ENCODE results near the gene SH2D2A.
"Not testable (repeated sequence)": the region's sequence is repeated elsewhere in the genome, so short reads cannot be mapped to it uniquely, and the experiment has no call there.

Gene SH2D2A

GRCh38 chr1:156768610-156769295, 47.9 kb downstream of the SH2D2A start:
- DNase-seq (ENCODE audit: low spot score), result no peak

DNA sequence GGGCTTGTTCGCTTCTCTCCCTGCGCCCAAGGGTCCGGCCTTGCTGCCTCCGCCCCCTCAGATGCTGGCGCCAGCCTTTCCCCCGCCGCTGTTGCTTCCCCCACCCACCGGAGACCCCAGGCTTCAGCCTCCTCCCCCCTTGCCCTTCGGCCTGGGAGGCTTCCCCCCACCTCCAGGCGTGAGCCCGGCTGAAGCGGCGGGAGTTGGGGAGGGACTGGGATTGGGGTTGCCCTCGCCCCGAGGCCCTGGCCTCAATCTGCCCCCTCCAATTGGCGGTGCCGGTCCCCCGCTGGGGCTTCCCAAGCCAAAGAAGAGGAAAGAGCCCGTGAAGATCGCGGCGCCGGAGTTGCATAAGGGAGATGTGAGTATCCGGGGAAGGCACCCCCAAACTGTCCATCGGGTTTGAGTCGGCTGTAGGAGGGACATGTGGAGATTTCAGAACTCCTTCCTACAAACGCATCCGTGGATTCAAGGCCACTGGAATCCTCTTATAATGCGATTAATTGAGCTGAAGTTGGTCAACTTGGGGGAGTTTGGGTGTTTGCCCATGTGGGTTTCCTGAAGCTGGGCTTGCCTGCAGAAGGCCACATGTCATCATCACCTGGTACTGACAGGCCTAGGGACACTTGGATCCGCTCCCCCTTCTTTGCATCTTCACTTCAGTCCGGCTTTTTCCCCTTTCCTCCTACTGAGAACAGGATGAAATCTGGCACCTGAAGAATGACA, 48.6 kb downstream of the SH2D2A start:
- peak; percentile 64 for DNase-seq (ENCODE audit: low spot score)

DNA sequence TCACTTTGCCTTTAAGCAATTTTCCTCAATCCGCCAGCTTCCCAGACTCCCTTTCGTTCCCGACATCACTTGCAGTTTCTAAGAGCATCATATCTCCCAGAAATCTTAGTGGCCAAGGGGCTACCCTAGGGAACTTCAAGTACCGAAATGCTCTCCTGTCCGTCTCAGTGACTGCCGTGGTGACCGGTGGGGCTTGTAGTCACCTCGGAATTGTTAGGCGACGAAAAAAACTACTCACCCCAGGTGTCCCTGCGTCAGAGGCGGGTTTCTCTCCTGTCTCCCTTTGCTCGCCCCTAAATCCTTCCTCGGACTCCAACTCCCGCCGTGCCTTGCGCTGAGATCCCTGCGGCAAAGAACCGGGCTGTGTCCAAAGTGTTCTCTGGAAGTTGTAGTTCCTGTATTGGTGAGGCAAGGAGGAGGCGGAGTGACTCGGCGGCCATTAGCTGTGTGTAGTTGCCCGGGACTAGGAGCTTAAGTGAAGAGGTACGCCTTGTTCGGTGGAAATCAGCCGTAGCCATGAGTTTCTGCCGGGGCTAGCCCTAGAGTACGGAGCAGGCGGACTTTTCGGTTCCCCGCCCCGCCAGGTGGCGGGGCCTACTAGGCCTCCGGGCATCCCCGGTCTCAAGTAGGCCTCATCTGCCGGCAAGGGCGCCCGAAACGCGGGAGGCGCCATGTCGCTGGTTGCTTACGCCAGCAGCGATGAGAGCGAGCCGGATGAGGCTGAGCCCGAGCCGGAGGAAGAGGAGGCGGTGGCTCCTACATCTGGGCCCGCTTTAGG, 49.4 kb downstream of the SH2D2A start, which contains the start of gene PRCC:
PRCC (plus strand) TSS at position 435 of the 778 bp plus-strand sequence; CDS start at position 672, 237 bp downstream.
- peak; percentile 100 for DNase-seq (ENCODE audit: low spot score)

DNA sequence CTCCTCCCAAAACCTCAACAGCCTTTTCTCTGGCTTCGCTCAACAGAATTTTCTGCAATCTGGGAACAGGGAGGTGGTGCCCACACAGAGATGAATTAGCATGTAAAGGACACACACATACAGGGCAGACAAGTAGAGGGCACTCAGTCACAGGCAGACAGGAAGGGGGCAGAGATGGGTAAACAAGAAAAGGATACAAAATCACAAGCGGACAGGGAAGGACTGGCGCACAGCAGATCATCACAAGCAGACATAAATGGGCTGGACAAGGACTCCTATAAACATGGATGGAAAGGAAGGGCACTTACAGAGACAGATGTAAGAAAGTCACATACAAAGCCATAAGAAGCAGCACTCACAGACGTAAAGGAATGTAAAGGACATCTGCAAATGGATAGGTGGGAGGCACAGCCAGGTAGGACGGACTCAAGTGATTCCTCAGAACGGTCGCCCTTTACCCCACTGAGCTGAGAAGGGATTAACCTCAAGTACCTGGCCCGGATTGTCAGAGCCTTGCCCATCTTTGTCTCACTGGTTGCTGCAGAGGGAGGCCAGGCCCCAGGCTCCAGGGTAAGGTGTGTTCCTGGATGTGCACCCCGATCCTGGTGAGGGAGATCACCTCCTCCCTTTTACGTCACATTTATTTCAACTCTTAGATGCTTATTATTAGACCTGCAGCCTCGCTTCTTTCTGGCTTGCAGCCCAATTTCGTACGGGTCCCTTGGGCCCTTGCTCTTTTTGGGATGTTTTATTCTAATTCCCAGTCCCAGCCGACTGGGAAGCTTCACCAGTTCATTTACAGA, 50.1 kb downstream of the SH2D2A start:
- DNase-seq (ENCODE audit: low spot score), result peak; percentile 60

GRCh38 chr1:156765666-156766065, 51.0 kb downstream of the SH2D2A start:
- DNase-seq (ENCODE audit: low spot score), result no peak

- not testable (repeated sequence) for DNase-seq (ENCODE audit: low spot score)
Measured at GRCh38 chr1:156765136-156765535, 51.5 kb downstream of the SH2D2A start.

- no peak for DNase-seq (ENCODE audit: low spot score)
Measured at GRCh38 chr1:156760796-156761104, 55.9 kb downstream of the SH2D2A start.

DNA sequence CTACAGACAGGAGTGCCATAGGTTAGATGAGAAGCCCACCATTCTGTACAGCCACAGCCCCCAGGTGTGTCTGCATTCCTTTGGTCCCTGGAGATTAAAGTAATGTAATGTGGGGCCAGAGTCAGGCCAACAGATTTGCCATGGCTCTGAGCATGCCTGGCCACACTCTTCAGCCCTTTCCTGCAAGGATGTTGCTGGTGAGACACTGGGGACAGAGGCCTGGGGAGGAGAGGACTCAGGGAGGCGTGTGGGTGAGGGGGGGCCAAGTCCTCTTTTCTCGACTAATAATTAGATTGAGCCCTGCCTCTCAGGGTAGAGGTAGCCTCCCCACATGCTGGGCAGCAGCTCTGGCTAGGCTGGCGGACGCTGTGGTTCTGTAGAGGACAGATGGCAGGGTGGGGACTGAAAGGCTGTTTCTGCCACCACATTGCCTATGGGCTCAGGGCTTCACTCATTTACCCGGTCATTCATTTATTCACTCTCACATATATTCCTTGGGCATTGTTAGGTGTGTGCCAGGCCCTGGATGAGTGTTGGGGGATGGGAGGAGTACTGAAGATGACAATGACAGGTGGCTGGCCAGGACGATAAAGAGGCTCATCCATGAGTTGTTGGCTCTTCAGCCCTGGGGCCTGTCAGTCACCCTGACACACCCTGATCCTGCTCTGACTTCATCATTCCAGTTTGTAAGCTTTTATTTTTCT, 56.4 kb downstream of the SH2D2A start:
- DNase-seq (ENCODE audit: low spot score), result no peak

- not testable (repeated sequence) for DNase-seq (ENCODE audit: low spot score)
Measured at GRCh38 chr1:156757572-156758253, 58.9 kb downstream of the SH2D2A start.

GRCh38 chr1:156756355-156756754, 60.3 kb downstream of the SH2D2A start:
- no peak for DNase-seq (ENCODE audit: low spot score)
